HEK293T (cell line): ENCODE measurements around the gene SLC38A3.

ENCODE experiments used
- CTCF ChIA-PET: fragments of 350-600 bp; formaldehyde crosslinking; extraction: SDS; loops from one replicate; lab custom pipeline; 2021; ENCODE audit warnings: antibody characterized with exemption, inconsistent platforms; lab: Yijun Ruan, JAX
- POLR2A ChIA-PET: fragments of 350-600 bp; formaldehyde crosslinking; extraction: SDS; loops from one replicate; lab custom pipeline; 2020; ENCODE audit warnings: antibody characterized with exemption, inconsistent platforms; lab: Yijun Ruan, JAX
- DNase-seq: peaks from one replicate; pipeline ENCODE4 v3.0.0; 2012; ENCODE audit warnings: mixed read lengths; ENCODE audit errors: extremely low spot score
- ARNT ChIP-seq: fragments of 450-650 bp; IDR thresholded peaks from 2 replicates; pipeline ENCODE4 v1.6.1; 2017; ENCODE audit warnings: mild to moderate bottlenecking
- BHLHE40 ChIP-seq: fragments of 450-650 bp; IDR thresholded peaks from 2 replicates; pipeline ENCODE4 v1.6.1; 2016; ENCODE audit warnings: mild to moderate bottlenecking, moderate library complexity, borderline replicate concordance
- CTBP1 ChIP-seq: fragments of 450-650 bp; IDR thresholded peaks from 2 replicates; pipeline ENCODE4 v1.6.1; 2016; ENCODE audit warnings: borderline replicate concordance
- ELF4 ChIP-seq: fragments of 450-650 bp; IDR thresholded peaks from 2 replicates; pipeline ENCODE4 v1.6.1; 2017; ENCODE audit warnings: antibody characterized with exemption
- FOXA1 ChIP-seq: fragments of 450-650 bp; IDR thresholded peaks from 2 replicates; pipeline ENCODE4 v1.6.1; 2016; ENCODE audit warnings: mild to moderate bottlenecking
- FOXK2 ChIP-seq: fragments of 450-650 bp; IDR thresholded peaks from 2 replicates; pipeline ENCODE4 v1.6.1; 2016; ENCODE audit warnings: mild to moderate bottlenecking
- FOXM1 ChIP-seq: fragments of 450-650 bp; IDR thresholded peaks from 2 replicates; pipeline ENCODE4 v1.6.1; 2017; ENCODE audit warnings: mild to moderate bottlenecking, borderline replicate concordance
- HDGF ChIP-seq: fragments of 450-650 bp; IDR thresholded peaks from 2 replicates; pipeline ENCODE4 v1.6.1; 2017; ENCODE audit warnings: antibody characterized with exemption, borderline replicate concordance
- L3MBTL2 ChIP-seq: fragments of 450-650 bp; conservative IDR thresholded peaks from 2 replicates; pipeline ENCODE4 v1.6.1; 2016; ENCODE audit warnings: mild to moderate bottlenecking
- LEF1 ChIP-seq: fragments of 450-650 bp; IDR thresholded peaks from 2 replicates; pipeline ENCODE4 v1.6.1; 2017; ENCODE audit warnings: mild to moderate bottlenecking, borderline replicate concordance
- NFRKB ChIP-seq: fragments of 450-650 bp; IDR thresholded peaks from 2 replicates; pipeline ENCODE4 v1.6.1; 2016; ENCODE audit warnings: mild to moderate bottlenecking, moderate library complexity
- SP1 ChIP-seq: fragments of 450-650 bp; IDR thresholded peaks from 2 replicates; pipeline ENCODE4 v1.6.1; 2017
- SUZ12 ChIP-seq: fragments of 450-650 bp; IDR thresholded peaks from 2 replicates; pipeline ENCODE4 v1.6.1; 2016; ENCODE audit warnings: mild to moderate bottlenecking
- TARDBP ChIP-seq: fragments of 450-650 bp; IDR thresholded peaks from 2 replicates; pipeline ENCODE4 v1.6.1; 2016
- ZNF384 ChIP-seq: fragments of 450-650 bp; IDR thresholded peaks from 2 replicates; pipeline ENCODE4 v1.6.1; 2016
- TF ChIP-seq, protein P1 (sequence below): fragments of 450-650 bp; IDR thresholded peaks from 2 replicates; pipeline ENCODE4 v1.6.1; 2016

SLC38A3 gene

DNA sequence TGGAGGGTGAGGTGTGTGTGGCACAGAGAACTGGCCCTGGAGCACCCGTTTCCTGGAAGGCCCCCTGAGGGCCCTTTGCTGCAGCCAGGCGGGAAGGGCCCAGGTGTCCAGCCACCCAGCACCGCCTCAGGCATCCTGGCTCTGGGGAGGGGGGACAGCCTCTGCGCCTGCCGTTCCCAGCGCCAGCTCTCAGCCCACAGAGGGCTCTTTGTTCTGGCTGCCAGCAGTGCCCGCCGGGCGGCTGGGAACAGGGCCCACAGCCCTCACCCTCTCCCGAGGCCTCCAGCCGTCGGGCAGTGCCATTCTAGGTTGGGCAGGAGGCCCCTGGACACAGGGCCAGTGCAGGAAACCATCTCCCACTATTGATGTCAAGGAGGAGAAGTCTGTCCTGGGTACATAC lies 8.3 kb downstream of the SLC38A3 start:
- no peak for DNase-seq
- ChIA-PET CTCF (interaction anchor here (0.9 kb wide), 1 partner anchor 19 kb away, joined by 3 read pairs; no protein-coding TSS in a partner anchor), POLR2A (no interaction called here)
- TF ChIP-seq SUZ12 (no peak), TARDBP (no peak), LEF1 (no peak), NFRKB (no peak), L3MBTL2 (no peak), ZNF384 (no peak)

DNA sequence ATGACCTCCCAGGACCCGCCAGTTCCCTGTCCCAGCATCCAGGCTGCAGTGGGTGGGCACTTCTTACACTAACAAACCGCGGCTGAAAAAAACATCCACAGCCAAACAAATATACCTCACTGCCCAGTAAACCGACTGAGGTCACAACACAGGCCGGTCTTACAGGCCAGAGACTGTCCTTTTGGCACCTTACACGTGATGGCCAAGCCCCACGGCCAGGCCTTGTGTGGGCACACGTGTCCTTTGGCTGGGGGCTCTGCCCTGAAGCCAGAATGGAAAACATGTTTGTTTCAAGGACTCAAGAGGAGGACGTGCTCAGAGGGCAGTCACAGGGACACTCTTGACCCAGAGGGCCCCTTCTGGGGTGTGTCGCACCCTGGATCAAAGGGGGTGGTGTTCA lies 9.8 kb downstream of the SLC38A3 start:
- no peak for TF ChIP-seq BHLHE40
- TF ChIP-seq LEF1 = no peak
- TF ChIP-seq ARNT = no peak
- TF ChIP-seq, protein P1, sequence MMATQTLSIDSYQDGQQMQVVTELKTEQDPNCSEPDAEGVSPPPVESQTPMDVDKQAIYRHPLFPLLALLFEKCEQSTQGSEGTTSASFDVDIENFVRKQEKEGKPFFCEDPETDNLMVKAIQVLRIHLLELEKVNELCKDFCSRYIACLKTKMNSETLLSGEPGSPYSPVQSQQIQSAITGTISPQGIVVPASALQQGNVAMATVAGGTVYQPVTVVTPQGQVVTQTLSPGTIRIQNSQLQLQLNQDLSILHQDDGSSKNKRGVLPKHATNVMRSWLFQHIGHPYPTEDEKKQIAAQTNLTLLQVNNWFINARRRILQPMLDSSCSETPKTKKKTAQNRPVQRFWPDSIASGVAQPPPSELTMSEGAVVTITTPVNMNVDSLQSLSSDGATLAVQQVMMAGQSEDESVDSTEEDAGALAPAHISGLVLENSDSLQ = no peak
- TF ChIP-seq L3MBTL2 = no peak
- no peak for TF ChIP-seq ZNF384
- no peak for TF ChIP-seq ELF4
- TF ChIP-seq SUZ12 = no peak
- no peak for TF ChIP-seq FOXK2
- DNase-seq = no peak
- ChIA-PET POLR2A (interaction anchor here (1.0 to 2.5 kb wide), 2 partner anchors 10 to 114 kb away, joined by 3 to 13 read pairs; partner anchors contain the start of genes SLC38A3 and TUSC2), CTCF (interaction anchor here (1.1 to 1.2 kb wide), 2 partner anchors 20 to 58 kb away, joined by 3 to 4 read pairs; no protein-coding TSS in a partner anchor)

DNA sequence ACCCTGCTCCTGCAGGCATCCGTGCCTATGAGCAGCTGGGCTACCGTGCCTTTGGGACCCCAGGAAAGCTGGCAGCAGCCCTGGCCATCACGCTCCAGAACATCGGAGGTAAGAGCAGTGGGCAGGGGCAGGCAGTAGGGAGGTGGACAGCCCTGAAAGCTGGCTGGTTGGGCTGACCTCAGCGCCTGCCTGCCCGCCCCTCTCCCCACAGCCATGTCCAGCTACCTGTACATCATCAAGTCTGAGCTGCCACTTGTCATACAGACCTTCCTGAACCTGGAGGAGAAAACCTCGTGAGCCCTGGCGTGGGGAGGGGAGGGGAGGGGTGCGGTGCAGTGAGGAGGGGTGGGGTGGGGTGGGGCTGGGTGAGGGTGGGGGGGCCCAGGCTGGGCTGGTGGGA lies 10.5 kb downstream of the SLC38A3 start:
- CTCF ChIA-PET = interaction anchor here (1.1 to 1.2 kb wide), 3 partner anchors 21 to 57 kb away, joined by 3 to 4 read pairs (median 3); no protein-coding TSS in a partner anchor
- TF ChIP-seq LEF1 (no peak), FOXA1 (no peak), ZNF384 (no peak), ARNT (no peak), FOXK2 (no peak), CTBP1 (no peak), NFRKB (no peak), BHLHE40 (no peak), TARDBP (no peak), ELF4 (no peak), L3MBTL2 (no peak), FOXM1 (no peak), SUZ12 (no peak), SP1 (no peak), HDGF (no peak)
- TF ChIP-seq, protein P1 = no peak
- no peak for DNase-seq
- POLR2A ChIA-PET = interaction anchor here (1.0 to 2.5 kb wide), 3 partner anchors 11 to 113 kb away, joined by 3 to 13 read pairs (median 3); partner anchors contain the start of genes SLC38A3 and TUSC2

DNA sequence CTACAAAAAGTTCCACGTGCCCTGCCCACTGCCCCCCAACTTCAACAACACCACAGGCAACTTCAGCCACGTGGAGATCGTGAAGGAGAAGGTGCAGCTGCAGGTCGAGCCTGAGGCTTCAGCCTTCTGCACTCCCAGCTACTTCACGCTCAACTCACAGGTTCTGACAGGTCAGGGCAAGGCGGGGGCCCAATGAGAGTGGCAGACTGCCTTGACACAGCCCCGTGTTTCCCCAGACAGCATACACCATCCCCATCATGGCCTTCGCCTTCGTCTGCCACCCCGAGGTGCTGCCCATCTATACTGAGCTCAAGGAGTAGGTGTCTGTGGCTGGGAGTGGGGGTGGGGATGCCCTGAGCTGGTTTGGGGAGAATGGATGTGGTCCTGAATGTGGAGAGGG lies 12.6 kb downstream of the SLC38A3 start:
- TF ChIP-seq NFRKB (no peak), TARDBP (no peak), SUZ12 (no peak), LEF1 (no peak), FOXM1 (no peak), ELF4 (no peak), ZNF384 (no peak), FOXA1 (no peak), BHLHE40 (no peak), CTBP1 (no peak), HDGF (no peak), ARNT (no peak), FOXK2 (no peak), SP1 (no peak)
- TF ChIP-seq, protein P1 = no peak
- DNase-seq = no peak
- POLR2A ChIA-PET = interaction anchor here (1.1 to 1.3 kb wide), 2 partner anchors 13 to 14 kb away, joined by 5 to 6 read pairs; partner anchors contain the start of gene SLC38A3
- CTCF ChIA-PET = interaction anchor here (0.6 to 1.8 kb wide), 6 partner anchors 8 to 55 kb away, joined by 3 to 6 read pairs (median 4); no protein-coding TSS in a partner anchor

DNA sequence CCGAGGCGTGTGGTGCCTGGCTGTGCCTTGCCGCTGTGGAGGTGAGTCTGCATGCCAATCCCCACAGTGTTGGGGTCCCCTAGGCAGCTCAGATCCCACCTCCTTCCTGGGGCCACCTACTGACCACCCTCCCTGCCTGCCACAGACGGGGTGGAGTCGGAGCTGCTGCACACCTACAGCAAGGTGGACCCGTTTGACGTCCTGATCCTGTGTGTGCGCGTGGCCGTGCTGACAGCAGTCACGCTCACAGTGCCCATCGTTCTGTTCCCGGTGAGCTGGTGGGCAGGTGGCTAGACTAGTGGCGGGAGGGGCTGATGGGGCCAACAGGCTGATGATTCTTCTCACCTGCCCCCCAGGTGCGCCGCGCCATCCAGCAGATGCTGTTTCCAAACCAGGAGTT lies 13.4 kb downstream of the SLC38A3 start:
- no peak for DNase-seq
- POLR2A ChIA-PET = interaction anchor here (1.1 kb wide), 1 partner anchor 13 kb away, joined by 5 read pairs; the partner anchor contains the start of gene SLC38A3
- CTCF ChIA-PET = interaction anchor here (0.6 to 1.8 kb wide), 5 partner anchors 7 to 165 kb away, joined by 3 to 6 read pairs (median 4); no protein-coding TSS in a partner anchor
- TF ChIP-seq HDGF (no peak), LEF1 (no peak), L3MBTL2 (no peak), SUZ12 (no peak), TARDBP (no peak)

DNA sequence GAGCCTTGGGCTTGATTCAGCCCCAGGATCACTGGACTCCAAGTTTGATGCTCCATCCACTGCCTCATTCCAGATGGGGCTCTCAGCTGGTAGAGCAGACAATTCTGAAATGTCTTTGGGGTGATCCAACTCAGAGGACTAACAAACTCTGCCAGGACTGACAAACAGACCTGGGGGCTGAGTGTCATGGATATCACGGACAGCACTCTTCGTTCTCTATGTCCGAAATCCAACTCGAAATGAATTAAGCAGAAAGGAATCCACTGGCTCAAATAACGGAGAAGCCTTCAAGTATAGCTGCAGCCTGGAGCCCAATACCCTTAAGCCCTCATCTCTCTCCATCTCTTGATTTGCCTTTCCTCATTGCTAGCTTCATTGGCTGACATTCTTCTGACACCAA lies 14.2 kb downstream of the SLC38A3 start:
- CTCF ChIA-PET = interaction anchor here (1.0 kb wide), 1 partner anchor 11 kb away, joined by 4 read pairs; no protein-coding TSS in a partner anchor
- TF ChIP-seq TARDBP = no peak
- TF ChIP-seq L3MBTL2 = no peak
- no peak for TF ChIP-seq SUZ12
- TF ChIP-seq NFRKB = no peak
- TF ChIP-seq, protein P1 = no peak
- TF ChIP-seq FOXK2 = no peak
- TF ChIP-seq LEF1 = no peak
- no peak for TF ChIP-seq BHLHE40
- no peak for TF ChIP-seq HDGF
- TF ChIP-seq FOXA1 = no peak
- no peak for TF ChIP-seq FOXM1
- TF ChIP-seq ARNT = no peak
- DNase-seq = no peak
- POLR2A ChIA-PET = interaction anchor here (0.5 kb wide), 1 partner anchor 118 kb away, joined by 3 read pairs; no protein-coding TSS in a partner anchor
